ENCODE results near the gene MGAT4A. TPM values are rescaled to one million over a fixed set of nuclear protein-coding genes. Genes with fewer than 3 reads are reported as not detected.

MGAT4A gene
- total and polyA plus RNA-seq, 12 donors, result 4.6 to 33.0 (median 18.6) TPM

- no peak for DNase-seq
- H3K27me3 ChIP-seq, result no peaks in the 10 kb centered on the region
- intact Hi-C loops (cut with DNase I), result loop anchor here in 3 of 10 donors (10.0 kb wide), 3 partner anchors 66 to 96 kb away; no protein-coding TSS in a partner anchor
- TF ChIP-seq CTCF (IDR thresholded peaks at IDR 0.05), result no peak
- no peak for ATAC-seq
- H3K4me1 ChIP-seq, result peaks cover 0 to 31% (median 6%) of the 10 kb centered on the region in 9 donors
- no peak overlapping the region for H3K4me3 ChIP-seq
- H3K27ac ChIP-seq, result no peak overlapping the region
- H3K9me3 ChIP-seq, result no peaks in the 10 kb centered on the region
- no peaks in the 10 kb centered on the region for H3K36me3 ChIP-seq
Observed at GRCh38 chr2:98739020-98739419, 8.1 kb upstream of the MGAT4A start.

- Histone ChIP-seq H3K4me3 (no peak overlapping the region), H3K27me3 (no peaks in the 10 kb centered on the region), H3K9me3 (no peaks in the 10 kb centered on the region), H3K27ac (no peak overlapping the region), H3K4me1 (peaks cover 0 to 29% (median 0%) of the 10 kb centered on the region in 9 donors), H3K36me3 (no peaks in the 10 kb centered on the region)
- DNase-seq (no peak), ATAC-seq (no peak)
- intact Hi-C loops (cut with DNase I), result loop anchor here in 3 of 10 donors (10.0 kb wide), 3 partner anchors 66 to 96 kb away; no protein-coding TSS in a partner anchor
- TF ChIP-seq CTCF (IDR thresholded peaks at IDR 0.05), result no peak
- WGBS, 2 donors, result 96 to 98% methylated on average over 3 of the region's 3 CpGs
Observed at GRCh38 chr2:98738304-98738703, 7.4 kb upstream of the MGAT4A start.

- no peak overlapping the region for H3K4me3 ChIP-seq
- H3K36me3 ChIP-seq, result no peaks in the 10 kb centered on the region
- 88 to 94% methylated on average over 4 of the region's 4 CpGs for WGBS, 2 donors
- H3K9me3 ChIP-seq, result no peaks in the 10 kb centered on the region
- no peak for DNase-seq
- TF ChIP-seq CTCF (IDR thresholded peaks at IDR 0.05), result no peak
- no peaks in the 10 kb centered on the region for H3K27me3 ChIP-seq
- peaks cover 0 to 34% (median 0%) of the 10 kb centered on the region in 9 donors for H3K4me1 ChIP-seq
- intact Hi-C loops (cut with DNase I), result loop anchor here in 3 of 10 donors (10.0 kb wide), 3 partner anchors 67 to 97 kb away; no protein-coding TSS in a partner anchor
- ATAC-seq, result no peak
- no peak overlapping the region for H3K27ac ChIP-seq
Observed at GRCh38 chr2:98737848-98738247, 6.9 kb upstream of the MGAT4A start.

GRCh38 chr2:98736464-98736889 lies 5.5 kb upstream of the MGAT4A start:
- Histone ChIP-seq H3K4me1 (peaks cover 2 to 46% (median 9%) of the 10 kb centered on the region in 9 donors), H3K27me3 (no peaks in the 10 kb centered on the region), H3K9me3 (no peaks in the 10 kb centered on the region), H3K27ac (no peak overlapping the region), H3K36me3 (no peaks in the 10 kb centered on the region), H3K4me3 (no peak overlapping the region)
- DNase-seq (no peak), ATAC-seq (no peak)
- intact Hi-C loops (cut with DNase I), result loop anchor here in 3 of 10 donors (10.0 kb wide), 3 partner anchors 68 to 98 kb away; no protein-coding TSS in a partner anchor
- WGBS, 2 donors, result 86 to 93% methylated on average over 2 of the region's 2 CpGs
- TF ChIP-seq CTCF (IDR thresholded peaks at IDR 0.05), result no peak

Data from heart right ventricle (tissue), 16 donors.